HG03135 (cell line): ENCODE data around the gene QKI.

ENCODE experiments used
- ATAC-seq: cut with Tn5 transposase; IDR thresholded peaks from one replicate; pipeline ENCODE4 v1.9.1; 2021; ENCODE audit warnings: mild to moderate bottlenecking, moderate library complexity; ENCODE audit not compliant: unreplicated experiment

Gene QKI

DNA sequence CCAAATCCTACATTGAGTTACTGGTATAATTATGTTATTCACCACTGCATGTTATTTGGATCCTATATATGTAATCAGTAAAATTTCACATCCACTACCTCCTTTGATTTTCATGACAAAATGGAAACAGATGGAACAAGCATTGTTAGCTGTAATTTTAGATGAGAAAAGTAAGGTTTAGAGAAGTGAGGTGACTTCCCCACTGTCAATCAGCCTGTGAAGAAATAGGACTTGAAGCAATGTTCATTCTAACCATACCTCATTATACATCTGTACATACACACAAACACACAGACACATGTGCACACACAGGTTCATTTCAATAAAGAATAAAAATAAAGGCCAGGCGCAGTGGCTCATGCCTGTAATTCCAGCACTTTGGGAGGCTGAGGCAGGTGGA is 23.7 kb upstream of the QKI start:
- ATAC-seq: no peak

DNA sequence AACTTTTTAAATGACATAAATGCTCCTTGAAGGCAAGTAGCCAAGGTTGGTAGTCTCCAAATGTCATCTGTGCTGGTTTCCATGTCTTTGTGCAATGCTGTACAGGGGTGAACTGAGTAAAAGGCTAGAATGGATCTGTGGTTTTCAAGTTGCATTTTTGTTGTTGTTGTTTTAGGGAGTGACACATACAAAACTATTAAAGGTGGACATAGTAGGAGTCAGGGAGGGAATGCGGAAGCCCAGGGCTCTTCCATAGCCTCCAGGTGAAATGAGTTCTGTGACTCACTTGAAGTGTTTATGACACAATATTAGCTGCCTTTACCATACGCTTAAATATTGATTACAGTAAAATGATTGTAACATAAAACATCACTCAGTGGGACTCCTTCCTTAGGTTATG is 22.5 kb upstream of the QKI start:
- ATAC-seq: no peak

DNA sequence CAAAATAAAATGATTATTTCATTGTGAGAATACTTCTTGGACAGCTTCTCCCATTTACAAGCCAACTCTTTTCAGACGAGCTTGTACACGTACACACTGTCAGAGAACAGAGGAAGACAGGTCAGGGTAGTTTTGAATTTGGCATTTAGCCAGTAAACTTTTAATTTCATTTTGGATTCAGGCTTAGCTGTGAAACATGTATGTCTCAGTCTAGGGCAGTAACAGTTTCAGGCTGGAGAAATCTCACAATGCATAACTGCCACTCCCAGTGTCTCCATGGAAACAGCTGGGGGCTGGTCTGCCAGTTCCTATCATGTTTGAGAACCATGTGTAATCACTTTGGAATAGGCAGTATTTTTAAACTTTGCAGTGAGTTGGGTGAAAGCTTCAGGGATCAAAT is 22.0 kb upstream of the QKI start:
- no peak for ATAC-seq

DNA sequence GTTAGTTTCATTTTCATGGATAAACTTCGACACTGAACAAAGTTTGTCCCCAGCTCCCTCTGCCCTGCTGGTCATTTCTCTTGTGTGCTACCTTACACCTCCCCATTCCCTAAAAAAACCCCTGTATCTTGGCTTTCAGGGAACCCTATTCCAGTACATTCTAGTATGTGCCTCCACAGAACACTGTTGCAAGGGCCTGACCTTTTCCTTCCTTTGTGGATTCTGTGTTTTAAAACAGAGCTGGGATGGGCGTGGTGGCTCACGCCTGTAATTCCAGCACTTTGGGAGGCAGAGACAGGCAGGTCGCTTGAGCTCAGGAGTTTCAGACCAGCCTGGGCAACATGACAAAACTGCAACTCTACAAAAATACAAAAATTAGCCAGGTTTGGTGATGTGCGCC is 20.6 kb upstream of the QKI start:
- ATAC-seq: no peak

DNA sequence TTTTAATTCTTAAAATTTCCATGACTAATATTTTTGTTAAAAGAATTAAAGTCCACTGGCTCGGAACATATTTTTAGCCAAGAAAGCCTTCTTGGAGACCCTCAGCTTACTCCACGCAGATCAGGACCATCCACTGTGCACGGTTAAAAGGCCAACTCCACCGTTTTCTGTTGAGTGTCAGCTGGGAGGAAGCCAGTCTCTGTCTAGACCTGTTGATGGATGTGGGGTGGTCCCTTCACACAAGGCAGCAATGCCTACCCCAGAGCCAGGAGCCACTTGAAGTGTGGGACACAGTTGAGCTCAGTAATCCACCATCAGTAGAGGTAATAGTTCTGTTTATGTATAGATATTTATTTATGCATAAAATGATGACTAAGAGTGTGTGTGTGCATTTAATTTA is 19.9 kb upstream of the QKI start:
- ATAC-seq: no peak

DNA sequence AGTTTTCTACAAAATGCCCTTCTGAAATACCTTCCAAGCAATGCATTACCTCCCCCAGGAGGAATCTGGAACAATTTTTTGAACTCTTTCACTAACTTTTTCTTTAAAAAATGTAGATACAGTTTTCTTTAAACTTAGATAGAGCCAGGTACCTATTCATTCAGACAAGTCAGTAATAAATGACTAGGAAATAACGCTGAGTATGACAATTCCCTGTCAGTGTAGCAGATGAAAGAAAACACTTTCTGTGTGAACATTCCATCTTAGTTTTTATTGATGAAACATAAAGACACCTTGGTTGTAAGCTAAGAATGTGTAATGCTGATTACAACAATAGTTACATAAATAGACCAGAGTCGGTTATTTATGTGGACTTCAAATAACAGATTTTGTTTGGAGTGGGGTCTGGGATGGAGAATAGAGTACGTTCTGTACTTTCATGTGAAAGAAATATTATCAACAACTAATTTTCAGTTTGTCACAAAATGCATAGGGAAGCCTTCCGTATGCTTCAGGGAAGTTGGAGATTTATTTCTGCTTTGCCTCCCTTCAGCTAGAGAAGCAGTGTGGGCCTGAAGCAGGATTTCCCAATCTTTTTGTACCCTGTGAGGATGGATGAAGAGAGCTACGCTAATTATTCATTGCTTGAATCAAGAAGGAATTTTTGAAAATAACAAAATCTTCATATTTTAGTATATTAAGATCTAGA is 19.2 kb upstream of the QKI start:
- no peak for ATAC-seq

DNA sequence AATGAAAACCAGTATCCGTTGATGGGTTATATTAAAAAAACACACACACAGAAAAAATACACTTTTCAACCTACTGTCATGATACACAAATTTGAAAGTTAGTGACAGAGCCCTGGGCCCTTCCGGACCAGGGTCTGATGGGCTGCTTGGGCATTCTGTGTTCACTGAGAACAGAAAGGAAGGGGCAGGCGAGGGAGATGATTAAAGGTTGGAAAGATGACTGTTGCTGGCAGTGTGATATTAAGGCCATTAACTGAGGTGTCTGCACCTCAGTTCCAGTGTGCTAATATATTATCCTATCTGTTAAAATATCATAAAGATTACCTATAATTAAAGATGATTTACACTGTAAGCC is 18.7 kb upstream of the QKI start:
- no peak for ATAC-seq

DNA sequence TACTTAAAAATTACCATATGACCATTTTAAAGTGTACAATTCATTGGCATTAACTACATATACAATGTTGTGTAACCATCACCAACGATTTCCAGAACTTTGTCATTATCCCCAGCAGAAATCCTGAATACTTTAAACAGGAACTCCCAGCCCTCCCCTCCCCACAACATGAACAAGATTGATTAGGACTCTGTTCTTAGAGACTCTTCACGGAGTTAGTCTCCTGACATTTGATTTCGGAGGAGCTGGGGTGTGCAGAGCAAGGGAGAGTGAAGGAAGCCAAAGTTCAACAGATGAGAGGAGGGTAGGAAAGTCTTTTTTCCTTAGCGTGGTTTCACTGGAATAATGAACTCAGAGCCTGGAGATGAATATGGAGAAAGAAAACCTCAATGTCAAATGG is 17.2 kb upstream of the QKI start:
- no peak for ATAC-seq

DNA sequence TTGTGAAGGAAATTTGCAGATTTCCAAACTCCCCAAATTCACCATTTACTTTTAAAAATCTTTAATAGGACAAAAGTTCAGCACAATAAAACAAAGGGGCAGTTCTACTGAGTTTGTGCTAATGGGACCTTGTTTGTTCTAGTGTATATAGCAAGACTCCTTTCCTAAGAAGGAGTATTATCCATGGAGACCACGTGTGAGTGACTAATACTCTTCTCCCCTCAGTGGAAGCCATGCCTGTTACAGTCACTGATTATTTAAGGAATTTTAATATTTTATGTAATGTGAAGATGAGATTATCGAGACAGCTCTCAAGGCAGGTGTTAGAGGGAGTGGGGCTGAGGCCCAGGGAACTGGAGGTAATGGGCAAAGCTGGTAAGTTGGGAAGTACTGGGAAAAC is 16.4 kb upstream of the QKI start:
- ATAC-seq: no peak

DNA sequence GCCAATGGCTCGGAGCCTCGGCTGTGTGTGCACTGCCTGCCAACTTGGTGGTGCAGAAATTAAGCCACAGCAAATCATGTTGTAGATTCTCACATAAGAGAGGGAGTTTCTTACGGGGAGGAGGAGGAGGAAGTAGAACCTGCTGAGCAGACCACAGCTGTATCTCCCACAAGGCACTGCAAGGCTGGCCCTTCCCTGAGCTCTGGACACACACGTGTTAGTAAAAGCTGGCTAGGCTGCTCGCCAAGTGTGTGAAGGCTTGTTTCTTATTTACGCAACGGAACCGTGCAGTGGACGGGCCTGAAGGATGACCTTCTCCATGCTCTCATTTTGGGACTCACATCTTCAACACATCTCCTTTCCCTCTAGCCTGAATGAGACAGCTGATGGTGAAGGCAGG is 15.7 kb upstream of the QKI start:
- ATAC-seq: no peak

DNA sequence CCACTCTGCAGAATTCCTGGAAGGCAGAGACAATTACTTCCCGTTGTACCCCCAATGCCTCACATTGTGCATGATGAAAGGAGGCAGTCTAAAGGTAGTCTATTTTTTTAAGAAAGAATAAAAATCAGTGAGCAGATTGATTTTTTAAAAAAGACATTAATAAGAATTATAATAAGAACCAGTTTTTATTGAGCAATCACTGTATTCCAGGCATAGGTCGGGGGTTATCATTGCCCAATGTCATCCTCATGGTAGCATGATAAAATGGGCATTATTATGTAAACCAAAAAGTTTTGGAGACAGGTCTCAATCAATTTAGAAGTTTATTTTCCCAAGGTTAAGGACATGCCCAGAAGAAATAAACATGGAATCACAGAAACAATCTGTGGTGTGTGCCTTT is 14.0 kb upstream of the QKI start:
- no peak for ATAC-seq

DNA sequence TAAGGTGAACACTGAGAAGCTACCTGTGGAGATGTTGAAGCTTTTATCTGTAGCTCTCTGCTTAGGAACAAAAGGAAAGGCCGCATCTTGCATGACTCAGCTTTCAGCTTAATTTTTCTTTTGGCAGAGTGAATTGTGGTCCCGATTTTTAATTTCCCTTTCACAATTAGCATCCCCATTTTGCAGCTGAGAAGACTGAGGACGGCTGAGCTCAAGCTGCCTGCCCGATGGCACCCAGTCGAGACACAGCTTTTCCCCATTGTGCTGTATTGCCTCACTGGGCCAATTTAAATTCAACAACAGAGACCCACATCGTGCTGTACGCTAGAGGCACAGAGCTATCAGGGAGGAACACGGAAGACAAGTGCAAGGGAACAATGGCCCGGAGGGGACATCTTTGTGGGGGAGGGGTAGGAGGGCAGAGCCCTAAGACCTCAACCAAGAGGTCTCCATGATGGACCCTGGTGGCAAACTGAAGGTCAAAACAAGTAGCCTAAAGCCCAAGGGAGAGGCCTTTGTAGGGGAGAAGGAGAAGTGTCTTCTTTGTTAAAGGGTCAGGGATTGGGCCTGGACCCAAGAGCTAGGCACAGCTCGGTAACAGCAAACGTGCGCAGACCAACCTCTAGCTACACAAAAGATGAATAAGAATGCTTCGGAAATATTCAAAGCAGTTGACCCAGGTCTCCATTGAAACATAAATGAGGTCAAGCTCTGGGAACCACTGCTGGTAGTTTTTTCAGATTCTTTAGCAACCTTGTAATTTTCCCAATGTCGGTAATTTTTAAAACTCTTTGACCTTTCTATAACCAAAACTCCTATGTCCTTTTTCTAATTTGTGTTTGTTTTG is 13.3 kb upstream of the QKI start:
- ATAC-seq: no peak

DNA sequence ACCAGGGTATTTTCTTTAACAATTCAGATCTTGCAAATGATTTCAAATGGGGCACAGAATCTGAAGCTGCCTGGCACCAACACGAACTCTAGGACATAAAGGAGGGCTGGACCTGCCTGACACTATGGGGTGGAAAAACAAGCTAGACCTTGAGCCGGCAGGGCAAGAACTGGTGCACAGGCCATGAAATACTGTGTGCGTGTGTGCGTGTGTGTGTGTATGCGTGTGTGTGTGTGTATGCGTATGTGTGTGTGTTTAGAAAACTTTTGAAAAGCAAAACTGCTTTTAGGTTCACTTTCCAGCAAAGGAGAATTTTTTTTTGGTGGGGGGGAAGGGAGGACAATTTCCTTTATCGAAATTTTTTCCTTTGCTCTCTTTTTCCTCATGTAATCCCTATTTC is 11.9 kb upstream of the QKI start:
- ATAC-seq: no peak

DNA sequence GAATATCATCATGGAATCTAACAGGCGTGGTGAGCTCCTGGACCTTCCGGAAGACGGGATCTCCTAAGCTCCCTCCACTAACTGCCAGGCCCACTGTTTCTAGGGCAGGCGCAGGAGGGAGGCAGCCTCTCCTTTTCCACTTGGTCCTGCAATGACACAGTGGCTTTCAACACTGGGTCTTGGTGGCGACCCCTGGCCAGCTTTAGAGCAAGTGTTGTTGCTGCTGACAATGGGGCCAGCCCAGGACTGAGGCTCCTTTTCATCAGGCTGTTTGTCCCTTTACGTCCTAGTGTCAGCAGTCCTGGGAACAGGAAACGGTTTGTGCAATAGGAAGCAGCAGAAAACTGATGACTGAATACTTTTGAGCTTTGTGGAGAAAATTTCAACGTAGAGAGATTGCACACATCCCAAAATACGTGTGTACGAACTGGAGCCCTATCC is 9.7 kb upstream of the QKI start:
- no peak for ATAC-seq

DNA sequence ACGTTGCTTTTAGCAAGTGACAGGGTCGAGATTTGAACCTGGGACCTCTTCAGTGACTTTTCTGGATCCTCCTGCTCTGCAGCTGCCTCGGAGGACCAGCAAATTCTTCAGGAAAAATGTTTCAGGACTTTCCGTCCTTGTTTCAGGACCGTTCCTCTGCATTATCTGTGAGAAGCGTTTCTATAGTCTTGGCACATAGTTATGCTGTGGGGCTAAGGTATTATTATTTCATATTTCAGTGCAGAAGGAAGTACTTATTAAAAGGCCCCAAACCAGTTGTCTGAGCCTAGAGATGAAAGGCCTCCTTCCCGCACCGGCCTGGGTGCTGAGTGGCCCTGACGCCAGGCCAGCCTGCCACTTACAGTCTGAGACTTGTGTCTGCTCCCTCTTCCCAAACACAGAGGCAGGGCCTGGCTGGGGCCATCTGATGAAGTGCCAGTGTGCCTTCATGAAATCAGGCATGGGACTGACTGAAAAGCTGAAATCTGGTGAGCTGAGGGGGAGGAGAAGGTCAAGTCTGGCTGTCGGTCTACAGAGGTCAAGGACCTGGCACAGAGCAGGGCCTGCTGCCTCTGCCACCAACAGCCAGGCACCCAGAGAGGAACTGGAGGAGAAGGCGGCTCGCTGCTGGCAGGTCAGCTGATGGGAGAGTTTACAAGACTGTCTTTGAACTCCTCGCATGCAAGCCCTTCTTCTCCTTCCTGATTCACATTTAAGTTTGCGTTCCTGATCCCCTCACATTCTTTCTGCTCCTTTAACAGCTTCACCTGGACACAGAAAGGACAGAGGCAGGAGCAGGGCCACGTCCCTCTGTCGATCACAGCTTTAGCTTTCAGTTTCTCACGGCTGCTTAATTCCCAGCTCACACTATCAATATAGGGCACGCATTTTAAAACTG is 8.9 kb upstream of the QKI start:
- ATAC-seq: peak; percentile 76

DNA sequence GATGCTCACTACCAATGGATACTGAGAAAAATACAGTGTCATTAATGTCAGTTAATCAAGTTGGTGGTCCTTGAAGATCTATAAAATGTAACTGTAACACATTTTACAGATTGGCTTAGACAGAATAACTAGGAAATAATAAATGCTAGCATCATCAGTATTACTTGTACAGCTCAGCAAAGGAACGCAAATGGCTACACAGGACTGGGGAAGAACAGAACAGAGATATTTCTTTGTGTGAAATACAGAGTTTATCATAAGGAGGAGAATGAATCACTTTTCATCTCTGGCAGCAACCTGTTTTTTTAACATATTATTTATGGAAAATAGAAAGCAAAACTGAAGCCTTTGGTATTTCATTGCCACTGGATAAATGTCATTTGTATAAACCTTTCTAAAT is 8.2 kb upstream of the QKI start:
- no peak for ATAC-seq

DNA sequence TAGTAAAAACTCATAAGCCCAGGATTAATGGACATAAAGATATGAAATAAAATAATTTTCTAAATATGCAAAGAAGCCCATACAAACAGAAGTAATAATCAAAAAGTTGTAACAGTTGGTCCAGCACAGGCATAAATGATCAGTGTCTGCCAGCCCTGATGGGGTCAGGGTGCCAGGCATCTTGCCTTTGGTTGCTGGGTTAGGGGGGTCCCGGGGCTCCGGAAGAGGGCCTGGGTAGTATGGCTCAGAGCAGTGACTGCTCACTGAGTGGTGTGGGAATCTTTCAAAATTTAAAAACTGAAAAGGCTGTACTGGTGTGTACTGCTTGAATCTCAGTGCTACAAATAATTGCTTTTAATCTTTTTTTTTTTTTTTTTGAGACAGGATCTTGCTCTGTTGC is 7.7 kb upstream of the QKI start:
- ATAC-seq: no peak

DNA sequence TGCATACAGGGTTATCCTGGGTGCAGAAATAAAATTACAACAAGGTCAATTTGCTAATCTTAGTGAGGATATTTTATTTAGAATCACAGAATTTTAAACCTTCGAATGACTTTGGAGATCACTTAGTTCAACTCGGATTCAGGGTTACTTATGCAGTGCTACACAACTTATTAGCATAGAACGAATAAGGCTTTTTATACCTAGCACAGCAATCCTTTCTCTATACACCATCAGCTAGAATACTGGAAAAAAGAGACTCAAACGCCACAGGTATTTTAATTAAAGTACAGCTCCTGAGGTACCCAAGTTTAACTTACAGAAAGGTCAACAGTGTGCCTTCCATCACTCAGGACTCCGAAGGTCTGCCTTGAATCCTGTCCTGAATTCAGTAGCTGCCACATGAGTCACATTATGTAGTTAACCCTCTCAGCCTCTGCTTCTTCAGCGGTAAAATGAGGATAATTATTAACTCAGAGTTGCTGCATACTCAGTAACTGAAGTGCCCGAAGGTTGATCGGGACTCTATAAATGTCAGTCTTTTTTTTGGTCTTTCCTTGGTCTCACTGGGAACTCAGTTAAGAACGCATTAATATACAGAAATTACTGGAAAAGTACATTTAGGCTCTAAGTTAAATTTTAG is 6.0 kb upstream of the QKI start:
- ATAC-seq: no peak

DNA sequence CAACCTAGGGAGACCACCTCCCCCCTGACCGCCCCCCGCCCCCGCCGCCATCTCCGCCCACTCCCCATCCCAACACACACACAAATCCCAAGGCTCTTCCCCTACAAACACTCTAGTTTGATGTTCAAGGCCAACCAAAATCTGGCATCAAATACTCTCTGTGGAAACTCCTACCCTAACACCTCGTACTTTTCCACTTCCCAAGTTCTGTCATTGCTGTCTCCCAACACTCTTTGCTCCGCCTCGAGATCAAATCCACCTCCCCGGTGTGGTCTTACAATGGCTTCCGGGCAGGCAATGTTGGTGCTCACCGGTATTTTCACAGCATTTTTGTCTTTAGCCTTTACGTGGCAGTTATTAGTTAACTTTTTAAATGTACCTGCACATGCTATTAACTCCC is 4.8 kb upstream of the QKI start:
- no peak for ATAC-seq

DNA sequence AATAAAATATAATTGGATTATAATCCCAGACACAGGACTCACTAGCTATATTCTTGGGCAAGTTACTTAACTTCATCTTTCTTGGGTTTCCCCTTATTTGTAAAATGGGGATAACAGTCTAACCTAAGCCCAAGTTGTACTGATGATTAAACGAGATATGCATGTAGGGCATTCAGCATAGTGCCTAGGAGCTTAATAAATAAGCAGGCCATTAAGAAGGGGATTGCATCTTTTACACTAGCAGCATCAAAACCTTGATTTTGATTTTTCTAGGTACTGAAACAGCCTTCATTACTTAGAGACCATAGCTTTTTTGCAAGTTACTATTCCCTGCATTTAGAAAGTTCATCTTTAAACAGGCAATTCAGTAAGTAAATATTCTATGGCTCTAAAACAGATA is 2.2 kb upstream of the QKI start:
- ATAC-seq: no peak

DNA sequence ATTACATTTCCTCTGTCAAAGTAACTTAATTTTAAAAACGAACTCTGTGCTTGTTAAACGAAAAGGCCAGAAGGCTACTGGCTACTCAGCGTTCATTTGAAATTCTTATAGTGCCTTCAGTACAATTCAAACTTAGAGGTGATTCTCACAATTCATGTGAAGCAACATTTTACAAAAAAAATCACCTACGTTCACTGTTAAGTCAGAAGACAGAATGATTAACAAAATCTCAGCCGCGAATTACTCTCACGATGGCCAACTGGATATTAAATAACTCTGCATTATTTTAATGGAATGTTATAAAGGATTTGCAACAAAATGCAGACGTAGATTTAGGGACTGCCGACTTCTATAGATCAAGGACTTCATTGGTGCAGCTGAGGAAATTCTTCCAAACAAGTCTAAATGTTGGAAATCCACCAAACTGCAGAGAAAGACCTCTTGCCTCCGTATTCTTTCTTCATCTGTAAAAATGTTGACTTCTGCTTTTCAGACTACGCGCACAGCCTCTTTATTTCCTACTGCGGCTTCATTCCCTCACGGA is 1.6 kb upstream of the QKI start:
- no peak for ATAC-seq
